ENCODE measurements around the gene PITX1.

PITX1 gene

GRCh38 chr5:135075621-135076020, 41.6 kb upstream of the PITX1 start:
- in situ Hi-C loops (cut with HindIII; ENCODE audit: low sequenced_read_pairs), result no loop called here
- TF ChIP-seq CTCF (IDR thresholded peaks at IDR 0.05; ENCODE audit: low read depth, low read length, missing control alignments), result no peak
- H3K4me3 ChIP-seq (ENCODE audit: low read depth, low read length), result no peak overlapping the region
- DNase-seq (ENCODE audit: low read depth), result no peak

- no peak for TF ChIP-seq CTCF (IDR thresholded peaks at IDR 0.05; ENCODE audit: low read depth, low read length, missing control alignments)
- H3K4me3 ChIP-seq (ENCODE audit: low read depth, low read length), result no peak overlapping the region
- in situ Hi-C loops (cut with HindIII; ENCODE audit: low sequenced_read_pairs), result no loop called here
- DNase-seq (ENCODE audit: low read depth), result no peak
Measured at GRCh38 chr5:135073761-135074345, 39.8 kb upstream of the PITX1 start.

- in situ Hi-C loops (cut with HindIII; ENCODE audit: low sequenced_read_pairs), result no loop called here
- TF ChIP-seq CTCF (IDR thresholded peaks at IDR 0.05; ENCODE audit: low read depth, low read length, missing control alignments), result no peak
- no peak for DNase-seq (ENCODE audit: low read depth)
Measured at GRCh38 chr5:135072387-135073281, 38.6 kb upstream of the PITX1 start.

GRCh38 chr5:135071311-135071710, 37.3 kb upstream of the PITX1 start:
- TF ChIP-seq CTCF (IDR thresholded peaks at IDR 0.05; ENCODE audit: low read depth, low read length, missing control alignments), result no peak
- no peak overlapping the region for H3K4me3 ChIP-seq (ENCODE audit: low read depth, low read length)
- DNase-seq (ENCODE audit: low read depth), result no peak
- in situ Hi-C loops (cut with HindIII; ENCODE audit: low sequenced_read_pairs), result no loop called here

More at GRCh38 chr5:135072387-135073281, 38.6 kb upstream of the PITX1 start:
- no peak overlapping the region for H3K4me3 ChIP-seq (ENCODE audit: low read depth, low read length)

GRCh38 chr5:135069895-135070657, 36.0 kb upstream of the PITX1 start:
- no peak overlapping the region for H3K4me3 ChIP-seq (ENCODE audit: low read depth, low read length)
- no peak for TF ChIP-seq CTCF (IDR thresholded peaks at IDR 0.05; ENCODE audit: low read depth, low read length, missing control alignments)
- no peak for DNase-seq (ENCODE audit: low read depth)
- in situ Hi-C loops (cut with HindIII; ENCODE audit: low sequenced_read_pairs), result no loop called here

GRCh38 chr5:135069016-135069770, 35.2 kb upstream of the PITX1 start:
- no peak for TF ChIP-seq CTCF (IDR thresholded peaks at IDR 0.05; ENCODE audit: low read depth, low read length, missing control alignments)
- in situ Hi-C loops (cut with HindIII; ENCODE audit: low sequenced_read_pairs), result no loop called here
- no peak overlapping the region for H3K4me3 ChIP-seq (ENCODE audit: low read depth, low read length)
- DNase-seq (ENCODE audit: low read depth), result no peak
